ENCODE results near the gene GALNT10. TPM values are rescaled to one million over a fixed set of nuclear protein-coding genes. Genes with fewer than 3 reads are reported as not detected.

GALNT10 gene
- total and polyA plus RNA-seq, 12 donors, result 3.1 to 19.0 (median 11.7) TPM

DNA sequence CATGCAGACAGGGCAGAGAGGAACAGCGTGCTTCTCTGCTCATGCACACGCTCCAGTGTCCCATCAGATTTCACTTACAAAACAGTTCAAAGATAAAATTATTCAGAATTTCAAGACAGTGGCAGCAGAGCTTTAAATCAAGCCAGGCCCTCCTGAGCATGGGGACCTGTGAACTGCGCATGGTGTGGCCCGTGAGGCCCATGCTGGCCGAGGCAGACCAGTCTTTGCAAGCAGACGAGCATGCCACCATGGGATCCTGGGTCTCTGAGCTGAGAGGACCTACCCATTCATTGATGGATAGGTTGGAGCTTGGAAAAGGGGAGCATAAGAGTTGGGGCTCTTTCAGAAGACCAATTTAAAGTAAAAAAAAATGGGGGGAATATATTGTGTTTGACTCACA, 220.3 kb downstream of the GALNT10 start:
- Histone ChIP-seq H3K27me3 (no peaks in the 10 kb centered on the region), H3K4me3 (no peak overlapping the region), H3K27ac (no peak overlapping the region), H3K9me3 (no peaks in the 10 kb centered on the region), H3K4me1 (no peaks in the 10 kb centered on the region), H3K36me3 (peaks cover 0 to 65% (median 0%) of the 10 kb centered on the region in 9 donors)
- 80 to 87% methylated on average over 6 of the region's 6 CpGs for WGBS, 2 donors
- TF ChIP-seq, protein P1, sequence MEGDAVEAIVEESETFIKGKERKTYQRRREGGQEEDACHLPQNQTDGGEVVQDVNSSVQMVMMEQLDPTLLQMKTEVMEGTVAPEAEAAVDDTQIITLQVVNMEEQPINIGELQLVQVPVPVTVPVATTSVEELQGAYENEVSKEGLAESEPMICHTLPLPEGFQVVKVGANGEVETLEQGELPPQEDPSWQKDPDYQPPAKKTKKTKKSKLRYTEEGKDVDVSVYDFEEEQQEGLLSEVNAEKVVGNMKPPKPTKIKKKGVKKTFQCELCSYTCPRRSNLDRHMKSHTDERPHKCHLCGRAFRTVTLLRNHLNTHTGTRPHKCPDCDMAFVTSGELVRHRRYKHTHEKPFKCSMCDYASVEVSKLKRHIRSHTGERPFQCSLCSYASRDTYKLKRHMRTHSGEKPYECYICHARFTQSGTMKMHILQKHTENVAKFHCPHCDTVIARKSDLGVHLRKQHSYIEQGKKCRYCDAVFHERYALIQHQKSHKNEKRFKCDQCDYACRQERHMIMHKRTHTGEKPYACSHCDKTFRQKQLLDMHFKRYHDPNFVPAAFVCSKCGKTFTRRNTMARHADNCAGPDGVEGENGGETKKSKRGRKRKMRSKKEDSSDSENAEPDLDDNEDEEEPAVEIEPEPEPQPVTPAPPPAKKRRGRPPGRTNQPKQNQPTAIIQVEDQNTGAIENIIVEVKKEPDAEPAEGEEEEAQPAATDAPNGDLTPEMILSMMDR (IDR thresholded peaks at IDR 0.05), result no peak
- no peak for DNase-seq
- ATAC-seq, result no peak
- intact Hi-C loops (cut with DNase I), result loop anchor here in 1 of 10 donors (10.0 kb wide), 1 partner anchor 436 kb away; no protein-coding TSS in a partner anchor

DNA sequence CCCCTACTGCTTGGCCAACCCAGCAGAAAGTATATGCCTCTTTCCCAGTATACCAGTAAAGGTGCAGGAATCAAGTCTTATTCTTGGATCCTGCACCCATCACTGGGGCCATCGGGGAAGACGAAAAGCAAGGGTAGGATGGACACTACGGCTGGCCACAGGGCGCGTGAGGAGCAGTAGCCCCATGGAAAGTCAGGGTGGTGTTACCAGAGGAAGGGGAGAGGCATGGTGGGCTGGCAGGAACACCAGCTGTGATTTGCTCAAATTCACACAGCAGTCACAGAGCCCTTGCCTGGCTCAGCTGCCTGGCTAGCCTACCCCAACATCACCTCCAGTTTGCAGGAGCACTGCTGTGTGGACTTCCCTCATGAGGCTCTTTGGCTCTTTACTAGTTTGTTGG, 220.8 kb downstream of the GALNT10 start:
- no peak for ATAC-seq
- H3K4me1 ChIP-seq, result no peaks in the 10 kb centered on the region
- no peak overlapping the region for H3K27ac ChIP-seq
- TF ChIP-seq, protein P1 (IDR thresholded peaks at IDR 0.05), result no peak
- no peaks in the 10 kb centered on the region for H3K9me3 ChIP-seq
- no peak overlapping the region for H3K4me3 ChIP-seq
- DNase-seq, result no peak
- H3K27me3 ChIP-seq, result no peaks in the 10 kb centered on the region
- intact Hi-C loops (cut with DNase I), result loop anchor here in 1 of 10 donors (10.0 kb wide), 1 partner anchor 437 kb away; no protein-coding TSS in a partner anchor
- WGBS, 2 donors, result 98% methylated on average over 5 of the region's 5 CpGs
- peaks cover 0 to 68% (median 0%) of the 10 kb centered on the region in 9 donors for H3K36me3 ChIP-seq

DNA sequence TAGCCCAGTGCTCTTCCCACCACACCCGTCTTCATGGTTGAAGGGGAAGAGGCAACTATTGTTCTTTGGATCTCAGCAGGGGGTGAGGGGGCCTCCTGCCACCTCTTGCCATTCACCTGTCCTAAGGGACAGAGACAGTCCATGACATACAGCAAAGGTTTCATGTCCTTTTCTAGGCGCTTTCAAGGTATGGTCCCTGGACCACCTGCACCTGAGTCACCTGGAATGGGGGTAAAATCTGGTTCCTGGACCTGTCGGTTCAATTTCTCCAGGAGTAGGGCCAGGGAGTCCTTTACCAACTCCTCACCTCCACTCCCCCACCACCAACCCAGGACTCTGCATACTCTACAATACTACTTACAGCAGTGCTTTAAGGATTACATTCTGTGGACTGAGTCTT, 221.8 kb downstream of the GALNT10 start:
- no peaks in the 10 kb centered on the region for H3K4me1 ChIP-seq
- H3K9me3 ChIP-seq, result no peaks in the 10 kb centered on the region
- H3K27me3 ChIP-seq, result no peaks in the 10 kb centered on the region
- H3K4me3 ChIP-seq, result no peak overlapping the region
- H3K27ac ChIP-seq, result no peak overlapping the region
- intact Hi-C loops (cut with DNase I), result loop anchor here in 1 of 10 donors (10.0 kb wide), 1 partner anchor 438 kb away; no protein-coding TSS in a partner anchor
- TF ChIP-seq, protein P1 (IDR thresholded peaks at IDR 0.05), result no peak
- H3K36me3 ChIP-seq, result peaks cover 0 to 78% (median 0%) of the 10 kb centered on the region in 9 donors
- DNase-seq (no peak), ATAC-seq (no peak)
- 95 to 97% methylated on average over 3 of the region's 3 CpGs for WGBS, 2 donors

DNA sequence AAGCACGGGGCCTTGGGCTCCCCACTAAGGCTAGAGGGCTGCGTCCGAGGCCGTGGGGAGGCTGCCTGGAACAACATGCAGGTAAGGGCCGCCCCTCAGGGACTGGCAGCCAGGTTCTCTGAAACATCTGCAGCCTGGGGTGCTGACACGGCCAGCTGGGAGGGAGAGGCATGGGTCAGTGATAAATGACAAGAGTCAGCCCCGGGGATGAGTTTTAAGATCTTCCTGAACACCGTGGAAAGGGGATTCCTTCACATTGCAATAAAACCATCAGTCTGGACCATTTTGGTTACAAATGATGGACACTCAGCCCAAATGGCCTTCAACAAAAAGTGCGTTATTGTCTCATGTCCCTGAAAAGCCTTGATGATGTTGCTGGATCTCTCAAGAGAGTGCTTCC, 222.4 kb downstream of the GALNT10 start:
- TF ChIP-seq, protein P1 (IDR thresholded peaks at IDR 0.05), result no peak
- H3K9me3 ChIP-seq, result no peaks in the 10 kb centered on the region
- WGBS, 2 donors, result 94 to 95% methylated on average over 9 of the region's 9 CpGs
- peaks cover 0 to 84% (median 0%) of the 10 kb centered on the region in 9 donors for H3K36me3 ChIP-seq
- H3K4me3 ChIP-seq, result no peak overlapping the region
- no peaks in the 10 kb centered on the region for H3K4me1 ChIP-seq
- no peak overlapping the region for H3K27ac ChIP-seq
- H3K27me3 ChIP-seq, result no peaks in the 10 kb centered on the region
- intact Hi-C loops (cut with DNase I), result loop anchor here in 1 of 10 donors (10.0 kb wide), 1 partner anchor 438 kb away; no protein-coding TSS in a partner anchor
- no peak for DNase-seq
- ATAC-seq, result no peak

All from heart right ventricle (tissue), 16 donors.